HG03571 (cell line): ENCODE measurements around the gene LHX3.

ENCODE experiments used
- ATAC-seq: cut with Tn5 transposase; IDR thresholded peaks from one replicate; pipeline ENCODE4 v1.9.1; 2021; ENCODE audit not compliant: unreplicated experiment

Gene LHX3

DNA sequence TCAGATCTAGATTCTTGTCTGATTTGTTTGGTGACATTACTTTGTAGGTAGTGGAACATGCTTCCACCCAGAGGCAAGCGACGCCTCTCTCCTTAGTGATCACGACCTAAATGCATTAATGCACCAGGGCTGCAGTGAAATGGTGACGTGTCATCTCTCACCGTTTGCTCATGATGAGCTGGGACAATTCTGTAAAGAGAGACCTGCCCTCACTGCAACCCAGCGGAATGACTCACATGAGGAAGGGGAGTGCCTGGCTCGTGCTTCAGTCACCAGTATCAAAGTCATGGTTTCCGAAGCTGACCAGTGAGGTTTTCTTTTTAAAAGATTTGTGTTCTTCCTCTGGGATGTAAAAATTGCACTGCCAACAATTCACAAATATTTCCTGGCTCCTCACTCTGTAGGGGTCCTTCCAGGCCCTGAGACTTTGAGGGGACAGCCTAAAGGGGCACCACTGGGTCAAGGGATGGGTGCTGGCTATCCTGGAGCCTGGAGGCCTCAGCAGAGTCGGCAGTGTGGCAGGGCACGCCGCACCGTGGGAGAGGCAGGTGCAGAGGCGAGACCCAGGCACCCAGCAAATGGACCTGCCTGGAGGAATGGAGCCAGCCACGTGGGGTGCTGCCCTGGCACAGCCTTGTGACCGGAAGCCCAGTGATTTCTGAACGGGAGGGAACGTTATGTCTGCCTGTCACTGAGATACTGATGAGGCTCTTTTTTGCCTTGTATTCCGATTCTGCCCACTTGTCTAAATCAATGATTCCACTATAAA lies 23.4 kb upstream of the LHX3 start:
- ATAC-seq, result no peak

DNA sequence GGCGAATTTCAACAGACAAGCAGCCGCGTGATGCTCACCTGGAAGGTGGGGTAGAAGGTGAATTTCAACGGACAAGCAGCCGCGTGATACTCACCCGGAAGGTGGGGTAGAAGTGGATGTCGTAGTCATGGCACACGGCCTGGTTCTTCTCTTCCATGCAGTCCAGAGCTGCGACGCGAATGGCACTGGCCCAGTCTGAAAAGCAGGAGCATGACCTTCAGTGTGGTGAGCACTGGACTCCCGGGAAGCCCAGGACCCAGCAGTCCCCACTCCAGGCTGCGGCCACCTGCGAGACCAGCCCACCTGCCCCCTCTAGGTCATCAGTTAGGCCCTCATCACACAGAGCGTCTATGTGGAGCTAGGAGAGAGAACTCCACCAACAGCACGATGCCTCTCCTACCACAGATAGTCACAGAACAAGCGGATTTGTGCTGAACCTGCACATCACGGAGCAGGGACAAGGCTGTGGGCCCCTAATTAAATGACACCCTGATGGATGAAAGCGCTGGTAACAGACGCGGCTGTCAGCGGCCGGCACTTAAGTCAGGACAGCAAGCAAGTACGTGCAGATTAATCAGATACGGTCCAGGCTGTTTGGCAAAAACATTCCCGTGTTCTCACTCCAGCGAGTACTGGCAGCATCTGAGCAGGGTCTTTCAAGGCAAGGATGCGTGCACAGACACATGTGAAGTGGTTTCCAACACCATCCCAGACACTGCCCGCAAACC lies 21.9 kb upstream of the LHX3 start:
- ATAC-seq, result no peak

GRCh38 chr9:136225748-136226679 lies 21.1 kb upstream of the LHX3 start:
- peak; percentile 48 for ATAC-seq

DNA sequence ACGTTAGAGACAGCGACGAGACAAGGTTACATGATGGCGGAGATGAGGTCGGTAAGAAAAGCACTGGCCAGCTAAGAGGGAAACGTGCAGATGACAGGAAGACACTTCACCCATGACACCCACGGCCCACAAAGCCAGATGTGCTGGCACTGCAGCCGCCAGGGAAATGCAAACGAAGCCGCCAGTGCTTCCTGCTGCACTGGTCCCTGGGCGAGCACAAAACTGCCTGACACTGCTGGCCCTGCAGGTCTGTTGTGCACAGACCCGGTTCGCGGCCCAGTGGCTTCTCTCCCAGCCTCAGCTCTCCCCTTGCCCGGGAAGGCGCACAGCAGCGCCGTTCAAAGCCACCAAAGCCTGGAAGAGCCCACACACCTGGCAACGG lies 20.4 kb upstream of the LHX3 start:
- peak; percentile 45 for ATAC-seq

DNA sequence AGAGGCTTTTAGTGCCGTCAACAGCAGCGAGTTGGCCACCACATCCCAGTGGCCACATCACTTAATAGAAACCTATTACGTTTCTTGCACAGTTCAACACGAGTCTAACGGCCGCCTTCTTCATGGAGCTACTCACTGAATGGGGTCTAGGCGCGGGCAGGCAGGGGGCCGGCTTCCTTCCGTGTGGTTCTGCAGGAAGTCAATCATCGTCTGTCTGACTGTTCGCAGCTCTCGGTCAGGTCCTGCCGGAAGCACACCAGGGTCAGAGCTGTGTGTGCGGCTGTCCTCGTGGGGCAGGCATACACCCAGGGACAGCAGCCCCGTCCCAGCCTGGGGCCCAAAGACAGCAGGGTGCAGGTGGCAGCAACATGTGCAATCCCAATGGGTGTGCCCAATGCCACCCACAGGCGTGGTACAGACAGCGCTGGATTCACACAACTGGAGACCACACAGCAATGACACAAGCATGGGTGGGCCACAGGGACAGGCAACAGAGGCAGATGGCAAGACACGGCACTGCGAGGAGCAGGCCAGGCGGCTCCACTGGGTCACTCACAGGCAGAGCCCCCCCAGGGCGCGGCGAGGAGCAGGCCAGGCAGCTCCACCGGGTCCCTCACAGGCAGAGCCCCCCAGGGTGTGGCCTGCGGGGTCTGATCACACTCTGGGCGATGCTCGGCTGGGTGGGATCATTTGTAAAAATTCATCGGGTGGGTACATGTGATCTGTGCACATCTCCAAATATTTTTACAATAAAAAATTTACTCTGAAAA lies 19.1 kb upstream of the LHX3 start:
- ATAC-seq, result no peak

- no peak for ATAC-seq
Measured at GRCh38 chr9:136222906-136223285, 18.0 kb upstream of the LHX3 start.

- no peak for ATAC-seq
Measured at GRCh38 chr9:136222166-136222905, 17.4 kb upstream of the LHX3 start.

GRCh38 chr9:136220017-136220729 lies 15.2 kb upstream of the LHX3 start:
- ATAC-seq, result no peak

DNA sequence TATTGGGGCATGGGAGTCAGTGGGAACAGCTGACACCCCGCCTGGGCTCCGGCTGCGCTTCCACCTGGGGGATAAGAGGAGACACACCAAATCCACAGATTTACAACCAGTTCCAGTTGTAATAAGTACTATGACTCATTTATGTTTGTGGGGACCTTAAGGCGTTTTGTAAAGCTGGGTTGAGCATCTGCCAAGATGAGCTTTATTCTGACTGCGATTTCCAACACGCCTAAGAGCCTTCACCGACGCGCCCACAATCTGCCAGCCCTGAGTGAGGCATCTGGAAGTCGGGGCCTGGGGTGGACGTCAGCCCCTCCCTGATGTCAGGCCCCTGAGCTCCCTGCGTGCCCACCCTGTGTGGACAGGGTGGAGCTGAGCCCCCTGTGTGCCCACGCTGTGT lies 14.3 kb upstream of the LHX3 start:
- no peak for ATAC-seq

- no peak for ATAC-seq
Measured at GRCh38 chr9:136218673-136219072, 13.7 kb upstream of the LHX3 start.

DNA sequence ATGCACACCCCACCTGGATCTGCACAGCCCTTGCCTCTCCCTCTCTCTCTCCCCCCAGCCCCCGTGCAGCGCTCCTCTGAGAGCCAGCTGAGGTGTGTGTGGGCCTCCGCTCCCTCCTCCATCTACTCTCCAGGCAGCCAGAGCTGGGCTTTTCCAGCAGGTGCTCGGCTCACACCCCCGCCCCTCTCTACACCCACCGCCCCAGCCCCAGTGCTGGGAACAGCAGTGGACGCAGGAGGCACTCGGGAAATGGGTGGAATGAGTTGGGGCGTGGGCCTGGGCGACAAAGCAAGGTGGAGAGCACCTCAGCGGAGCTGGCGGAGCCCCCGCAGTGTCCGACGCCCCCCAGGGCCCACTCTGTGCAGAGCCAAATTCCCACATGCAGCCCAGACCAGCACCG lies 13.3 kb upstream of the LHX3 start:
- ATAC-seq, result no peak

DNA sequence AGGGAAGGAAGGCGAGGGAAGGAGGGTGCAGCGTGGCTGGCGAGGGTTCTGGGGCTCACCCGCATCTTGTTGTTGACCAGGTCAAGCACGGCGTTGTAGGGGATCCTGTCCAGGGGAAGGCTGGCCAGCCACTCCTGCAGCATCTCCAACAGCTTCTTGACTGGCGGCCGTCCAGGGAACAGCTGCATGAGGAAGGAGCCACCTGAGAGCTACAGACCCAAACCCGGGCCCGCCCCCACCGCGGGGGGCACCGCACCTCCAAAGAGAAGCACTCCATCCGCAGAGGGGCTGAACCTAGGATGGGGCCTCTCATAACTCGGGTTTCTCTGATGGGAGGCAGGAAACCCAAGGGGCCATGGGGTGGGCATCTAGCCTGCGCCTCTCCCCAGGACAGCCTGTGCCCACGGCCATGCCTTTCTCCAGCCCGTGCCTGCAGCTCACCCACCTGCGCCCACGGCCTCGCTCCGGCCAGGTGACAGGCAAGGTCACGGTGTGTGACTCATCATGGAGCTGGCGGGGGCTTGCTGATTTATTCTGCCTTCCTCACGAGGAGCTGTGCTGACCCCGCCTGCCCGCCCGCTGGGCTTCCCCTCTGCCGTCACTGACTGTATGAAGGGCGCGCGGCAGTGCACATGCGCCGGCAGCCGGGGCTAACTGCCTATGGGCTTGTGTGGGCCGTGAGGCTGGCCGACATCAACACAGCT lies 11.8 kb upstream of the LHX3 start:
- no peak for ATAC-seq

- ATAC-seq, result no peak
Measured at GRCh38 chr9:136213733-136214132, 8.8 kb upstream of the LHX3 start.

DNA sequence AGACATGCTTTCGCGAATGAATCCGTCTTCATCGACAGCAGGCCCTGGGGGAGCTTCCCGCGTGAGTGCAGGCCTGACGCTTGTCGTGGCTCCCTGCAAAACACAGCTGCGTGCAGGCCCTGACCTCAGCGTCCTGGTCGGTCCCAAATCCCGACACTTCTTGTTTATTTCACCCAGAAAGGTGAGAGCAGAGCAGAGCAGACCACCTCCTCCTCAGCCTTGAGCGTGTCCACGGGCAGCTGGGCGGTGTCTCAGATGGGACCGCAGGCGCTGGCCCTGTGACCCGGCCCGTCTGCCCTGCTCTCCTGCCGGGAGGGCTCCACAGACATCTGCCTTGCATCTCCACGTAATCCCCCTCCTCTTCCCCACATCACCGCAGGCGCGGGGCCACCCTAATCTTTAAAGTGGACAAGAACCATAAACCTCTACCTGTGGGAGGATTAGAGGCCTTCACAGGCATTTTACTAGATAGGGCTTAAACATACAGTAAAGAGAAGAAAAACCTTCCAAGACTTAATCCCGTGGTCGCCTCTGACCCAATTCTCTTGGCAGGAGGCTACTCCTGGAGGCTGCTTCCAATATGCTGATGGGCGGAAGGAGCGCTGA lies 7.5 kb upstream of the LHX3 start:
- ATAC-seq, result no peak

GRCh38 chr9:136211441-136212344 lies 6.8 kb upstream of the LHX3 start:
- ATAC-seq, result no peak

- ATAC-seq, result no peak
Measured at GRCh38 chr9:136211006-136211405, 6.1 kb upstream of the LHX3 start.

DNA sequence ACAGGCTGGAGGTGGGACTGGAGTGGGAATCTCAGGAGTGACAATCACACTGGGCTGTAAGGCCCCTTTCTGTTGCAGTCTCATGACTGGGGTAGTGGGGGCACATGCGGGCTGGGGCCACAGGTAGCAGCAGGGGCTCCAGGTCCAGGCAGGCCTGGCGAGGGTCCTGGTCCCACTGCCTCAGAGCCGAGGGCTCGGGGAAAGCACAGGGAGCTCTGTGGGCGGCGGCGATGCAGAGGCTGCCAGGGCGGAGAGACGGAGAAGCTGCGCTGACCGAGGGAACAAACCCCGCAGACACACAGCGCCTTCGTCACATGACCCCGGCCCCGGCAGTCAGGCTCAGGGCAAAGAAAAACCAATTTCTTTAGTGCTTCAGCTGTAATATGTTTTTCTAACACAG lies 5.3 kb upstream of the LHX3 start:
- no peak for ATAC-seq
